BLaER1 treated with 17β-estradiol and CSF1 and Interleukin-3, amounts not matched to agents 10 nM and 100 nM (cell line): ENCODE measurements around the gene AP3M1.
A peak's percentile ranks its signal among the peaks of the same experiment; 100 is the strongest.

Experiments
- H3K27ac ChIP-seq, 11 experiments: shearing (Covaris generic); formaldehyde crosslinking; 2 replicates each; pipeline ENCODE4 v1.8.1; 2022
- H3K27me3 ChIP-seq, 11 experiments: shearing (Covaris generic); formaldehyde crosslinking; 2 replicates each; pipeline ENCODE4 v1.8.1; 2022
- H3K36me3 ChIP-seq, 11 experiments: shearing (Covaris generic); formaldehyde crosslinking; 2 replicates each; pipeline ENCODE4 v1.8.1; 2022
- H3K4me1 ChIP-seq, 10 experiments: shearing (Covaris generic); formaldehyde crosslinking; 2 replicates each; pipeline ENCODE4 v1.8.1; 2022
- H3K4me2 ChIP-seq, 11 experiments: shearing (Covaris generic); formaldehyde crosslinking; 2 replicates each; pipeline ENCODE4 v1.8.1; 2022
- H3K4me3 ChIP-seq, 10 experiments: shearing (Covaris generic); formaldehyde crosslinking; 2 replicates each; pipeline ENCODE4 v1.8.1; 2022
- H3K9ac ChIP-seq, 11 experiments: shearing (Covaris generic); formaldehyde crosslinking; 2 replicates each; pipeline ENCODE4 v1.8.1; 2022
- H3K9me3 ChIP-seq, 11 experiments: shearing (Covaris generic); formaldehyde crosslinking; replicated peaks in 1 of 11; 2 replicates each; pipeline ENCODE4 v1.8.1; 2022
- H4K20me1 ChIP-seq, 11 experiments: shearing (Covaris generic); formaldehyde crosslinking; 2 replicates each; pipeline ENCODE4 v1.8.1; 2022
- Cebpa-rat ChIP-seq, 11 experiments: shearing (Covaris generic); IDR thresholded peaks; 2 replicates each; pipeline ENCODE4 v1.8.1; 2022

Gene AP3M1

DNA sequence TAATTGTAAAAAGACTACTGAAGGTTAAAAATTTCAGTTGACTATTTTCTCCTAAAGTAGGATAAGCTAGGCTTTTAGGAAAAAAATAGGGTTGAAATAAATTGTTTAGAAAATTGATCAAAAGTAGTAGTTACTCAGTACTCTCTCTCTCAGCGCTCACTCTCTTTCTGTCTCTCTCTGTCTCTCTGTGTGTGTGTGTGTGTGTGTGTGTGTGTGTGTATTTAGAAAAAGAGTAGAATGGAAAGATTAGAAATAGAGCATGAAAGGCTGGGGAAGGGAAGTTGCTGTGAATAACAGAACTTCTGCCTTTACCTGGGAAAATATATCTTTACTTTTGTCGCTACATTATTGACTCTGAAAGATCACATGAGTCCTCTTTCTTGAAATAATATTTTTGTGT, 21.0 kb upstream of the AP3M1 start:
- Histone ChIP-seq H3K36me3 (peaks cover 0 to 4% (median 0%) of the 10 kb centered on the region in 11 experiments; a peak in 4 of 22 replicates), H3K4me2 (peak overlapping the region in 2 of 11 experiments; percentile 19 to 32; a peak in 2 of 22 replicates), H3K4me1 (peaks cover 49 to 74% (median 58%) of the 10 kb centered on the region in 10 experiments), H3K4me3 (no peak overlapping the region), H3K9me3 (no peaks in the 10 kb centered on the region), H3K9ac (no peak overlapping the region), H3K27ac (peak overlapping the region in 2 of 11 experiments; percentile 1 to 24; a peak in 1 of 22 replicates), H3K27me3 (no peaks in the 10 kb centered on the region), H4K20me1 (no peaks in the 10 kb centered on the region)
- TF ChIP-seq Cebpa-rat (IDR thresholded peaks at IDR 0.05) = no peak

DNA sequence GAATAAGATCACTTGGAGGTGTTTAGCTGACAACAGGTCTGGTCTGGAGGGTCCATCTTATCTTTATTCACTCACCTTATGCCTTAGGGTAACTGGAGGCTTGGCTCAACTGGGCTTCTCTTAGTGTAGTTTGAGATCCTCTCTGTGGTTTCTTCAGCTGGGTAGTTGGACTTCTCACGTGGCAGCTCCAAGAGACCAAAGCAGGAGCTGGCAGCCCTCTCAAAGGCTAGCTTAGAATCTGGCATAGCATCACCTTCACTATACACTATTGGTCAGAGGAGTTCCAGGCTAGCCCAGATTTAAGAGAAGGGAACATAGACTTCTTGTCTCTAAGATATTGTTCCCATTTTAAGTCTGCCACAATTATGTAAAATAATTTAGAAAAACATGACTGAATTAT, 16.8 kb upstream of the AP3M1 start:
- Histone ChIP-seq H3K4me3 (0 out of 20 replicates have a peak overlapping the region, but pooled peaks of 3 of the 10 experiments have one; percentile 2 to 35 (median 29)), H3K4me1 (peaks cover 77 to 96% (median 86%) of the 10 kb centered on the region in 10 experiments), H3K4me2 (peak overlapping the region; percentile 62 to 94 (median 82)), H3K36me3 (peaks cover 0 to 4% (median 0%) of the 10 kb centered on the region in 11 experiments; a peak in 4 of 22 replicates), H3K9me3 (no peaks in the 10 kb centered on the region), H3K9ac (peak overlapping the region; percentile 1 to 81 (median 74); a peak in 21 of 22 replicates), H3K27ac (peak overlapping the region; percentile 30 to 96 (median 92); a peak in 21 of 22 replicates), H3K27me3 (no peaks in the 10 kb centered on the region), H4K20me1 (no peaks in the 10 kb centered on the region)
- no peak for TF ChIP-seq Cebpa-rat (IDR thresholded peaks at IDR 0.05)

DNA sequence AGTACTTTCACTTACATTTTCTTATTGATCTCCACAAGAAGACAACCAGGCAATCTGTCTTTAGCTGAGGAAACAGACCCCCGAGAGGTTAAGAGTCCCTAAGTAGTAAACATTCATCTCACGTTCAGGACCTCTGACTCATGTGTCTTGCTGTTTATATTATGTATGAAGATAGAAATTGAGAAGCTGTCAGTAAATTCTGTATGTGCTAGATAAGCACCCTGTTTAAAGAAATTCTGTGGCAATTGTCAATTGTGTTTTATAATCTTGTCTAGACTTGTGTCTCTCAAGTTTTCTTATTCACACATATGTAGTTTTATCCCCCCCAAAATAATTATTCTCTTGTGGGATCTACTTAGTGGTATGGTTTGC, 14.9 kb upstream of the AP3M1 start:
- Histone ChIP-seq H3K9me3 (no peaks in the 10 kb centered on the region), H3K27me3 (no peaks in the 10 kb centered on the region), H3K4me3 (peak overlapping the region in 1 of 10 experiments; percentile 0; a peak in 1 of 20 replicates), H3K27ac (peak overlapping the region; percentile 49 to 96 (median 92); a peak in 21 of 22 replicates), H4K20me1 (no peaks in the 10 kb centered on the region), H3K9ac (peak overlapping the region; percentile 8 to 81 (median 74); a peak in 18 of 22 replicates), H3K36me3 (peaks cover 0 to 10% (median 0%) of the 10 kb centered on the region in 11 experiments; a peak in 2 of 22 replicates), H3K4me1 (peaks cover 73 to 89% (median 81%) of the 10 kb centered on the region in 10 experiments), H3K4me2 (peak overlapping the region; percentile 62 to 94 (median 82))
- TF ChIP-seq Cebpa-rat (IDR thresholded peaks at IDR 0.05) = no peak

DNA sequence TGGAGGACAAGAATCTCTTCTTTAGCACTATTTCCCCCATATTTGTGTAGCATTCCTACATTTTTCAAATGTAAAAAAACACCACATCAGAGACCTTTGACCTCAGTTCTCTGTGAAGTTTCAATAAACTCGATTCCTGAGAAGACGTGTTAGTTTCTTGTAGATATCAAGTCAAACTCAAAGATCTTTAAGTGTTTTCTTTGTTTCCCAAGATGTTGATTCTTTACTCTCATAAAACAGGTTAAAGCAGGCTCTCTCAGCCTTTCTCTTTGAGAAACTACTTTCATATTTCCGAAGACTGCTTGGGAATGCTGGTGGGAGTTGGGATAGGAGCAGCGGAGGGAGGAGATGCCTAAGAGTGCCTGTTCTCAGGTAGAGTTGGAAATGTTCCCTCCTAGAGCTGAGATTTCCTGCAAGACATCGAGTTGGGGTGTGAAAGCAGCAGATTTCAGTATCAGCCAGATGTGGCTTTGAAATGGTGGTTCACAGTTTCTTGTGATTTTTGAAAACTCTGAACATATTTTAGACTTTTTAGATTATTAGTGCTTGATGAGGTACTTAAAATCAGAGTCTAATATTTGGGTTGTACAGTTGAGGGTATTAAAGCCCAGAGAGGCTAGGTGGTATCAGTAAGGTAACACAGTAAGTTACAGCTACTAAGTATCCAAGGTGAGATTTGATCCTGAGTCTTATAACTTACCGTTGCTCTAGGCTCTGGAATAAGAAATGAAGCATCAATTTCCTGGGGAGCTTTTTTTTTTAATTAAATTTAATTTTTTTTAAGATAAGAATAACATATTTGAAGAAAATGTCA, 14.3 kb upstream of the AP3M1 start:
- no peak for TF ChIP-seq Cebpa-rat (IDR thresholded peaks at IDR 0.05)
- peak overlapping the region in 10 of 11 experiments; percentile 83 to 96 (median 92); a peak in 20 of 22 replicates for H3K27ac ChIP-seq

DNA sequence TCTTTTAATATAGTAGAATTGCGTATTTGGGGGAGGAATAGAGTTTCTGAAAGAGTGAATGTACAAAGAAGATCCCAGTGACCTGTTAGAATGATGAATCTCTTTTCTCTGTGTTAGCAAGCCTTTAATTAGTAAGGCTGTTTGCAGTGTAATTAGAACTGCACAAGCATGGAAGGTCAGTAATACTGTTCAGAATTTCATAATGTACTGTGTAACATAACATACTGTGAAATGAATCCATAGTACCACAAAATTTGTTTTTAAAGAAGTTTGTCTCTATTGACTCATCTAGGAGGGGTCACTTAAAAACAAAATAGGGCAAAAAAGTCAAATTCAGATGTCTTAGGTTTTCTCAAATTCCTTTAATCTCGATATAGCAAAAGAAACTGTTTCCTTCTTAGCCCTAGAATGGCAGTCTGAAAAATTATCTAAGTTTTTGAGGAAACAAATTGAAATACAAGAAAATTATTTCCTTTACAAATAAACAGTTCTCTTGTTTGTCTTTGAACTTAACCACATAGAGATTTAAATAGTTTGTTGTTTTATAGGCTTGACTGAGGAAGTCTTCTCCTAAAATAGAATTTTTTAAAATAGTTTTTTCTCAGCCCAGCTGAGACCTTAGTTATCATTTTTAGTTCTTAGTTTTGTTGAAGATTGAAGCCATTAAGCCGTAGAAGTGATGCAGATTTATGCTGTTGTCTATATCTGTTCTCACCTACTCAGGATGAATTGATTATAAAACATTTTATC, 12.9 kb upstream of the AP3M1 start:
- no peaks in the 10 kb centered on the region for H3K9me3 ChIP-seq
- H4K20me1 ChIP-seq = no peaks in the 10 kb centered on the region
- peaks cover 58 to 69% (median 64%) of the 10 kb centered on the region in 10 experiments for H3K4me1 ChIP-seq
- H3K27me3 ChIP-seq = no peaks in the 10 kb centered on the region
- H3K4me3 ChIP-seq = peak overlapping the region in 1 of 10 experiments; percentile 43; a peak in 3 of 20 replicates
- TF ChIP-seq Cebpa-rat (IDR thresholded peaks at IDR 0.05) = no peak
- H3K9ac ChIP-seq = peak overlapping the region in 10 of 11 experiments; percentile 15 to 78 (median 54); a peak in 18 of 22 replicates
- peaks cover 0 to 10% (median 0%) of the 10 kb centered on the region in 11 experiments; a peak in 2 of 22 replicates for H3K36me3 ChIP-seq
- peak overlapping the region in 10 of 11 experiments; percentile 83 to 96 (median 92); a peak in 20 of 22 replicates for H3K27ac ChIP-seq
- peak overlapping the region; percentile 42 to 94 (median 77) for H3K4me2 ChIP-seq

More for the DNA sequence above, 14.3 kb upstream of the AP3M1 start:
- Histone ChIP-seq H3K36me3 (peaks cover 0 to 10% (median 0%) of the 10 kb centered on the region in 11 experiments; a peak in 2 of 22 replicates), H3K9ac (peak overlapping the region in 10 of 11 experiments; percentile 8 to 81 (median 72); a peak in 16 of 22 replicates), H3K4me1 (peaks cover 68 to 83% (median 77%) of the 10 kb centered on the region in 10 experiments), H3K4me3 (no peak overlapping the region), H3K4me2 (peak overlapping the region; percentile 62 to 94 (median 82)), H4K20me1 (no peaks in the 10 kb centered on the region), H3K27me3 (no peaks in the 10 kb centered on the region), H3K9me3 (no peaks in the 10 kb centered on the region)

DNA sequence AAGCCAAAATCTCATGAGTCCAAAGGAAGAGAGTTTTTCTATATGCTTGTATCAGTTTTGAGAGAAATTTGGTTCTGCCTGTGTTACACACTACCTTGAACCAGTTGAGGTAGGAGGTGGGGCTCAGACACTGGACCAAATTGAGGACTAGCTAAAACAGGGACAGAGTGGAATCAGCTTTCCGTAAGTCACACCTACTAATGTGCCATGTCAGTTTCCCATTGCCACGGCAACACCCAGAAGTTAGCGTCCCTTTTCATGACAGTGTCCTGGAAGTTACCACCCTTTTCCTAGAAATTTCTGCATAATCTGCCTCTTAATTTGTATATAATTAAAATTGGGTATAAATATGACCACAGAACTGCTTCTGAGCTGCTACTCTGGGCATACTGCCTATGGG, 9.4 kb upstream of the AP3M1 start:
- Histone ChIP-seq H3K9ac (no peak overlapping the region), H3K4me3 (no peak overlapping the region), H3K36me3 (peaks cover 0 to 10% (median 0%) of the 10 kb centered on the region in 11 experiments; a peak in 2 of 22 replicates), H3K27ac (no peak overlapping the region), H3K9me3 (no peaks in the 10 kb centered on the region), H3K4me2 (no peak overlapping the region), H3K4me1 (peaks cover 41 to 63% (median 51%) of the 10 kb centered on the region in 10 experiments), H3K27me3 (no peaks in the 10 kb centered on the region), H4K20me1 (no peaks in the 10 kb centered on the region)
- TF ChIP-seq Cebpa-rat (IDR thresholded peaks at IDR 0.05) = no peak

DNA sequence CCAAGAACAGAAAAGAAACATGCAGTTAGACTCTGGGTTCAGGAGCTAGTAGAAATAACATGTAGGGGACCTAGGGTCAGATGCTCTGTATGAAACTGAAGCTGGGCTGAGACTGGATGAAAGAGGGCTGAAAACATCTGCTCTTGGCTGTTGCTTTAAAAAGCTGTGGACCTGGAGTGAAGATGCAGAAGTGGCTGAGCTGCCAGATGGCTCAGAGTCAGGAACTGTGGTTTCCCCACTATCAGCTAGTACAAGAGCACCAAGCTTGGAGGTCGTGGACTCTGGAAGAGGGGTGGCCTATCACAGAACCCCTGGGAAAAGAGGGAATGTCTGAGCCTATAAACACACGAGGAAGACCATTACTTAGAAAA, 6.3 kb upstream of the AP3M1 start:
- Histone ChIP-seq H4K20me1 (peaks cover 0 to 16% (median 0%) of the 10 kb centered on the region in 11 experiments; a peak in 1 of 22 replicates), H3K4me2 (peak overlapping the region; percentile 16 to 70 (median 59); a peak in 21 of 22 replicates), H3K27ac (peak overlapping the region in 10 of 11 experiments; percentile 0 to 52 (median 16); a peak in 14 of 22 replicates), H3K27me3 (no peaks in the 10 kb centered on the region), H3K4me1 (peaks cover 40 to 60% (median 54%) of the 10 kb centered on the region in 10 experiments), H3K9ac (peak overlapping the region in 3 of 11 experiments; percentile 5 to 20 (median 7); a peak in 3 of 22 replicates), H3K36me3 (peaks cover 0 to 9% (median 0%) of the 10 kb centered on the region in 11 experiments; a peak in 2 of 22 replicates), H3K9me3 (no peaks in the 10 kb centered on the region), H3K4me3 (no peak overlapping the region)
- no peak for TF ChIP-seq Cebpa-rat (IDR thresholded peaks at IDR 0.05)

DNA sequence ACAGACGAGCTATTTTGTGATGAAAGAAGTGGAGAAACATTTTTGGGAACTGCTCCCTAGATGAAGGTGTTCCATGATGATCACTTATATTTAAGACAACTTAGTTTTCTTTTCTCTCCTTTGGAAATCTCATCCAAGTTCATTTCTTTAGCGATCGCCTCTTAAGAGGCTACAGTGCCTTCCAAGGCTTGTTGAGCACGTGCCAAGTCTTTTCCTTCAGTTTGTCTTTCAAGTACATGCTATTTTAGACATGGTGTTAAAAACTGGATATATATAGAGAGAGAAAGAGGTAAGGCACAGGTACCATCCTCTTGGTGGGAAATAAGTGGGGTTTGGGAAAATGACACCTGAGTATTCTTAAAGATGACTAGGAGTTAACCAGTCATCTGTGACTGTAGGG, 3.0 kb upstream of the AP3M1 start:
- peak overlapping the region; percentile 77 to 98 (median 92) for H3K4me2 ChIP-seq

More for the DNA sequence above, 3.0 kb upstream of the AP3M1 start:
- no peak overlapping the region; a peak in 1 of 22 replicates for H3K27ac ChIP-seq
- peaks cover 0 to 29% (median 2%) of the 10 kb centered on the region in 11 experiments; a peak in 8 of 22 replicates for H4K20me1 ChIP-seq
- peaks cover 52 to 71% (median 66%) of the 10 kb centered on the region in 10 experiments for H3K4me1 ChIP-seq
- peak overlapping the region in 1 of 11 experiments; percentile 9; a peak in 1 of 22 replicates for H3K9ac ChIP-seq
- no peaks in the 10 kb centered on the region for H3K9me3 ChIP-seq
- no peak overlapping the region for H3K4me3 ChIP-seq
- TF ChIP-seq Cebpa-rat (IDR thresholded peaks at IDR 0.05) = no peak
- H3K27me3 ChIP-seq = no peaks in the 10 kb centered on the region
- peaks cover 0 to 3% (median 1%) of the 10 kb centered on the region in 11 experiments; a peak in 6 of 22 replicates for H3K36me3 ChIP-seq
